Liver (tissue), 9 donors: ENCODE results near the gene PDCL2. TPM values are rescaled to one million over a fixed set of nuclear protein-coding genes. Genes with fewer than 3 reads are reported as not detected.

ENCODE experiments used
- DNase-seq: peaks from one replicate; pipeline ENCODE4 v3.0.0-alpha.2; 2017; ENCODE audit warnings: low spot score
- H3K27ac ChIP-seq, 2 donors: one replicate each; pipeline ENCODE4 v1.7.0; 2013; ENCODE audit warnings: inconsistent platforms in 2 of 2, low read length in 2 of 2, control low read depth in 1 of 2, low read depth in 1 of 2, mild to moderate bottlenecking in 1 of 2
- H3K27me3 ChIP-seq, 4 donors: one replicate each; pipeline versions ENCODE4 v1.6.1 to v1.7.0; 2013; ENCODE audit warnings: low read length in 3 of 4, inconsistent platforms in 1 of 4, mild to moderate bottlenecking in 1 of 4, moderate library complexity in 1 of 4; ENCODE audit not compliant: control insufficient read depth in 4 of 4, insufficient read depth in 4 of 4
- H3K36me3 ChIP-seq, 4 donors: one replicate each; pipeline versions ENCODE4 v1.6.1 to v1.7.0; 2013; ENCODE audit warnings: low read length in 3 of 4, mild to moderate bottlenecking in 3 of 4, low read depth in 1 of 4, moderate library complexity in 1 of 4; ENCODE audit not compliant: control insufficient read depth in 4 of 4, insufficient read depth in 3 of 4
- H3K4me1 ChIP-seq, 4 donors: one replicate each; pipeline versions ENCODE4 v1.6.1 to v1.7.0; 2013; ENCODE audit warnings: low read length in 3 of 4, mild to moderate bottlenecking in 3 of 4, moderate library complexity in 1 of 4; ENCODE audit not compliant: control insufficient read depth in 4 of 4, insufficient read depth in 4 of 4
- H3K4me3 ChIP-seq, 3 donors: one replicate each; pipeline versions ENCODE4 v1.6.1 to v1.7.0; 2013; ENCODE audit warnings: low read length in 3 of 3, control low read depth in 1 of 3, low read depth in 1 of 3, mild to moderate bottlenecking in 1 of 3
- H3K9ac ChIP-seq, 2 donors: one replicate each; pipeline ENCODE4 v1.7.0; 2013; ENCODE audit warnings: low read length in 2 of 2, mild to moderate bottlenecking in 2 of 2, moderate library complexity in 2 of 2, control low read depth in 1 of 2, low read depth in 1 of 2
- H3K9me3 ChIP-seq, 4 donors: one replicate each; pipeline versions ENCODE4 v1.6.1 to v1.7.0; 2013; ENCODE audit warnings: low read length in 3 of 4; ENCODE audit not compliant: control insufficient read depth in 4 of 4
- ATF3 ChIP-seq: IDR thresholded peaks from 2 replicates; pipeline ENCODE4 v1.6.1; 2016; ENCODE audit warnings: antibody characterized with exemption
- CTCF ChIP-seq: fragments of 150-350 bp; IDR thresholded peaks from 2 replicates; pipeline ENCODE4 v1.5.1; 2017; ENCODE audit warnings: improper control_type of control experiment, low read depth, low read length; ENCODE audit not compliant: missing input control
- EGR1 ChIP-seq, 2 donors: IDR thresholded peaks; 2 replicates each; pipeline ENCODE4 v1.6.1; 2016 to 2018; ENCODE audit warnings: antibody characterized with exemption in 2 of 2, low read depth in 2 of 2
- FOXA1 ChIP-seq: IDR thresholded peaks from 2 replicates; pipeline ENCODE4 v1.6.1; 2016; ENCODE audit warnings: antibody characterized with exemption
- FOXA2 ChIP-seq: IDR thresholded peaks from 2 replicates; pipeline ENCODE4 v1.6.1; 2016; ENCODE audit warnings: antibody characterized with exemption
- GABPA ChIP-seq, 2 donors: IDR thresholded peaks in 1 of 2; conservative IDR thresholded peaks in 1 of 2; 2 replicates each; pipeline ENCODE4 v1.6.1; 2016; ENCODE audit warnings: antibody characterized with exemption in 2 of 2, mild to moderate bottlenecking in 1 of 2, moderate library complexity in 1 of 2
- HNF4A ChIP-seq, 2 donors: conservative IDR thresholded peaks; 2 replicates each; pipeline ENCODE4 v1.6.1; 2016; ENCODE audit warnings: antibody characterized with exemption in 2 of 2, mild to moderate bottlenecking in 2 of 2
- HNF4G ChIP-seq: IDR thresholded peaks from 2 replicates; pipeline ENCODE4 v1.6.1; 2016; ENCODE audit warnings: antibody characterized with exemption
- MAX ChIP-seq: IDR thresholded peaks from 2 replicates; pipeline ENCODE4 v1.6.1; 2016; ENCODE audit warnings: antibody characterized with exemption
- NR2F2 ChIP-seq: IDR thresholded peaks from 2 replicates; pipeline ENCODE4 v1.6.1; 2016; ENCODE audit warnings: antibody characterized with exemption
- RAD21 ChIP-seq, 2 donors: IDR thresholded peaks; 2 replicates each; pipeline ENCODE4 v1.6.1; 2016; ENCODE audit warnings: antibody characterized with exemption in 2 of 2, mild to moderate bottlenecking in 2 of 2
- REST ChIP-seq: IDR thresholded peaks from 2 replicates; pipeline ENCODE4 v1.6.1; 2016; ENCODE audit warnings: antibody characterized with exemption, mild to moderate bottlenecking
- RXRA ChIP-seq, 2 donors: IDR thresholded peaks; 2 replicates each; pipeline ENCODE4 v1.6.1; 2017 to 2018; ENCODE audit warnings: antibody characterized with exemption in 2 of 2, mild to moderate bottlenecking in 1 of 2
- SP1 ChIP-seq: IDR thresholded peaks from 2 replicates; pipeline ENCODE4 v1.6.1; 2018; ENCODE audit warnings: antibody characterized with exemption, mild to moderate bottlenecking
- TAF1 ChIP-seq: conservative IDR thresholded peaks from 2 replicates; pipeline ENCODE4 v1.6.1; 2016; ENCODE audit warnings: antibody characterized with exemption, mild to moderate bottlenecking
- YY1 ChIP-seq: IDR thresholded peaks from 2 replicates; pipeline ENCODE4 v1.6.1; 2016; ENCODE audit warnings: antibody characterized with exemption, mild to moderate bottlenecking
- ZBTB33 ChIP-seq: IDR thresholded peaks from 2 replicates; pipeline ENCODE4 v1.6.1; 2016; ENCODE audit warnings: antibody characterized with exemption
- WGBS: extraction: QIAGEN DNeasy Blood & Tissue Kit; methylation state at CpG from one replicate; pipeline ENCODE4 v1.1.7; 2013; 5-methylcytosine and 5-hydroxymethylcytosine counted together
- polyA plus RNA-seq, 2 donors: library from polyadenylated mRNA; stranded (reverse) in 1 of 2; unstranded in 1 of 2; fragments of 200-250 nt in 1 of 2; fragments of >200 nt in 1 of 2; fragmentation: Nextera tagmentation in 1 of 2; extraction: Ambion mirVana in 1 of 2; gene quantifications; one replicate each; pipeline versions ENCODE4 v1.2.1 to v1.2.3, GENCODE V29; 2013 to 2015
- total RNA-seq, 2 donors: library from RNA; depleted of rRNA; stranded (reverse); fragments of >200 nt; gene quantifications; one replicate each; pipeline ENCODE4 v1.2.3, GENCODE V29; 2014
- donor health status: healthy.
- donor health status: healthy.
- donor health status: healthy.
- donor health status: healthy.
- donor health status: healthy.

Gene PDCL2
- total and polyA plus RNA-seq, 4 donors, result not detected

GRCh38 chr4:55611358-55612059 lies 19.5 kb upstream of the PDCL2 start:
- TF ChIP-seq ATF3 (no peak), REST (no peak), HNF4A (conservative IDR thresholded peaks at IDR 0.05) (no peak), MAX (no peak), RXRA (IDR thresholded peaks at IDR 0.05) (no peak), YY1 (no peak), GABPA (IDR thresholded peaks at IDR 0.05 in 1 of 2, conservative IDR thresholded peaks at IDR 0.05 in 1 of 2) (no peak)
- H3K9me3 ChIP-seq, result no peaks in the 10 kb centered on the region
- no peak overlapping the region for H3K9ac ChIP-seq
- DNase-seq, result no peak
- H3K4me3 ChIP-seq, result no peak overlapping the region
- WGBS, result 91% methylated on average over 3 of the region's 3 CpGs
- H3K27me3 ChIP-seq, result no peaks in the 10 kb centered on the region
- no peaks in the 10 kb centered on the region for H3K36me3 ChIP-seq
- no peak overlapping the region for H3K27ac ChIP-seq
- H3K4me1 ChIP-seq, result no peaks in the 10 kb centered on the region

GRCh38 chr4:55610381-55610780 lies 18.3 kb upstream of the PDCL2 start:
- H3K9me3 ChIP-seq, result no peaks in the 10 kb centered on the region
- no peaks in the 10 kb centered on the region for H3K36me3 ChIP-seq
- no peak overlapping the region for H3K4me3 ChIP-seq
- TF ChIP-seq YY1, result no peak
- no peak for TF ChIP-seq EGR1 (IDR thresholded peaks at IDR 0.05; ENCODE audit: low read depth in 2 of 2)
- TF ChIP-seq MAX, result no peak
- TF ChIP-seq ATF3, result no peak
- TF ChIP-seq REST, result no peak
- TF ChIP-seq ZBTB33, result no peak
- TF ChIP-seq HNF4G, result no peak
- TF ChIP-seq SP1, result no peak
- no peak for TF ChIP-seq TAF1
- TF ChIP-seq FOXA2, result no peak
- no peak for TF ChIP-seq GABPA (IDR thresholded peaks at IDR 0.05 in 1 of 2, conservative IDR thresholded peaks at IDR 0.05 in 1 of 2)
- TF ChIP-seq RXRA (IDR thresholded peaks at IDR 0.05), result no peak
- no peak for TF ChIP-seq FOXA1
- no peak for TF ChIP-seq RAD21 (IDR thresholded peaks at IDR 0.05)
- no peak for TF ChIP-seq NR2F2
- TF ChIP-seq CTCF, result no peak
- TF ChIP-seq HNF4A (conservative IDR thresholded peaks at IDR 0.05), result no peak
- H3K27me3 ChIP-seq, result no peaks in the 10 kb centered on the region
- DNase-seq, result no peak
- 94% methylated on average over 2 of the region's 2 CpGs for WGBS
- no peak overlapping the region for H3K27ac ChIP-seq
- H3K9ac ChIP-seq, result no peak overlapping the region
- no peaks in the 10 kb centered on the region for H3K4me1 ChIP-seq
